ENCODE measurements around the gene SMAP2.

DNA sequence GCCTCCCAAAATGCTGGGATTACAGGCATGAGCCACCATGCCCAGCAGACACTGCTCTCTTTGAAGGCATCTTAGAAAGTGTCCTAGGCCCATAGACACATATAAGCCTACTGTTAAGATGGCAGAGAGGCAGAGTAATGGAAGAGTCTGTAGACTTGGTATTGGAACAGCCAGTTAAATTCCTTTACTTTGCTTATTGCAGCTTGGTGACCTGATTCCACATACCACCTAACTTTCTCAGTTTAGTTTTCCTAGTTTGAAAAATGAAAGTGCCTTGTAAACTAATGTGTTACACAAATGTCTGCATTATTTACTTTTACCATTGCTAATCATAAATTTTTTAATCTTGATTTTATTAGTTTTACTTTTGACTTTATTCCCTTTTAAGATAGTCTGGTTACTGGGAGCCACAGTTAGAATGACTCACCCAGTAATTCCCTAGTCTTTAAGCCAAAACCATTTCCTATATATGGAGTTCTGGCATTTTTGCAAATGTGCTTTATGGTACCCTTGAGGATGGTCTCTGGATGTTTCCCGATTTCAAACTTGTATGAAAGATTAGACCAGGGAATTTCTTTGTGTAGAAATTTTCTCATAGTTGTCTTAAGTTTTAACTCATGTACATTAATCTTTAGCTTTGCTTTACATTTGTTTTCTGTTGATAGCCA is 6.4 kb downstream of the SMAP2 start:
- TF ChIP-seq FOXP2 (optimal IDR thresholded peaks at IDR 0.05; ENCODE audit: borderline replicate concordance, extremely low read depth, extremely low read length, insufficient read depth) (no peak), SIN3A (IDR thresholded peaks at IDR 0.05; ENCODE audit: borderline replicate concordance, insufficient read depth, low read length) (no peak)

All from PFSK-1 (cell line).